AG04450 (cell line): ENCODE results near the gene SLC27A5. TPM values are rescaled to one million over a fixed set of nuclear protein-coding genes. Genes with fewer than 3 reads are reported as not detected.

Experiments used
- CTCF ChIA-PET: fragments of 300-600, 350-600 bp; formaldehyde crosslinking; extraction: SDS; loops from one replicate; lab custom pipeline; 2022; ENCODE audit warnings: antibody characterized with exemption, inconsistent platforms; lab: Charles Lee
- POLR2A ChIA-PET: fragments of 350-600 bp; formaldehyde crosslinking; extraction: SDS; loops from one replicate; lab custom pipeline; 2021; ENCODE audit warnings: antibody characterized with exemption, inconsistent platforms; lab: Yijun Ruan, JAX
- DNase-seq: peaks from one replicate; pipeline ENCODE4 v3.0.0-alpha.2; 2011; ENCODE audit warnings: low read depth, low spot score
- H3K27ac ChIP-seq: one replicate; pipeline ENCODE4 v1.5.1; 2012; ENCODE audit warnings: low read depth, low read length, control low read depth
- H3K27me3 ChIP-seq: one replicate; pipeline ENCODE4 v1.6.0; 2012; ENCODE audit warnings: low read length; ENCODE audit not compliant: control insufficient read depth, insufficient read depth
- H3K4me3 ChIP-seq: 2 replicates; pipeline ENCODE4 v1.5.1; 2011; ENCODE audit warnings: mild to moderate bottlenecking, low read depth, low read length, control low read depth
- H3K9me3 ChIP-seq: 2 replicates; pipeline ENCODE4 v1.5.1; 2012; ENCODE audit warnings: low read length; ENCODE audit not compliant: control insufficient read depth, insufficient read depth
- polyA plus RNA-seq: library from polyadenylated mRNA; depleted of rRNA; stranded (reverse); fragments of >200 nt; gene quantifications from 2 replicates; pipeline ENCODE4 v1.2.3, GENCODE V29; 2011
- TF ChIP-seq, protein P1 (sequence below): IDR thresholded peaks from 2 replicates; pipeline ENCODE4 v1.5.1; 2011; ENCODE audit warnings: low read depth, low read length, control low read depth, inconsistent platforms

The SLC27A5 gene
- polyA plus RNA-seq, 1 experiment = 7.4 TPM

DNA sequence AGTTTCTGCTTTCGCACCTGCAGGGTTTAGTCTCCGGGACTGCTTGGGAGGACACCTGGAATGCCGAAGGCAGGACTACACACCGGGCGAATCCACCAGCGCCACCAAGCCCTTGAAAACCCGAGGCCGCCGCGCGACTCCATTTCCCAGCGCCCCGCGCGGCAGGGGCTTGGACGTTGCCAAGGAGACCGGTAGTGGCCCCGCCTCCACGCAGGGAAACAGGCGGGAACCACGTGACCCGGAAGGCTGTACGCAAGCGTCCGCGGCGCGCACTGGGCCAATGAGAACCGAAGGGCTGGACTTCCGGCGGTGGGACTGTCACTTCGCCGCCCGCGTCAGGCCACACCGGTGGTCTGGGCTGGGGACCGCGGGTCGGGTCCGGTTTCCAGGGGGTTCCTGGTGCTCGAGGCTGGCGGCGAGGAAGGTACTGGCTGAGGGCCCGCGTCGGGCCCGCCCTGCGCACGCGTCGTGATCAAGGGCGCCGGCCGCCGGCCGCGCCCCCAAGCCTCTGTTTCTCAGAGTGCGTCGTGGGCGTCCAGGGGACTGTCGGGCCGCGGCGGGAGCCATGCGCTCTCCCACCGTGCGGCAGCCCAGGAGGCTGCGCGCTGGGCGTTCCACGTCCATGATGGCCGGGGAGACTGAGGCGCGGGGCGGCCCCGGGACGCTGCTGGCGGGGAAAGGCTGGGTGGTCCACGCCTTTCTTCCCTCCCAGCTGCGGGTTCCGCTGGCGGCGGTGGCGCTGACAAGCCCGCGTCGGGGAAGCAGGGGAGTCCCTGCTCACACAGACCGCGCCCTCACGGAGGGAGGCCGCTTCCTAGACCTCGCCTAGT is 44.8 kb downstream of the SLC27A5 start, which contains the start of gene ZNF324:
Gene ZNF324 (plus strand): TSS at position 321 of the 830 bp plus-strand sequence. CDS start 2,106 bp downstream, outside the sequence.
- ChIA-PET POLR2A (interaction anchor here (0.7 to 1.5 kb wide), 2 partner anchors 8 to 33 kb away, joined by 3 to 5 read pairs; partner anchors contain the start of gene ZNF446), CTCF (no interaction called here)
- peak within 1 kb of the TSS; percentile 79 for H3K4me3 ChIP-seq
- peak; percentile 79 for DNase-seq
- no peaks in the 10 kb centered on the region for H3K9me3 ChIP-seq
- H3K27me3 ChIP-seq = no peaks in the 10 kb centered on the region
- no peak within 1 kb of the TSS for H3K27ac ChIP-seq
- TF ChIP-seq, protein P1, sequence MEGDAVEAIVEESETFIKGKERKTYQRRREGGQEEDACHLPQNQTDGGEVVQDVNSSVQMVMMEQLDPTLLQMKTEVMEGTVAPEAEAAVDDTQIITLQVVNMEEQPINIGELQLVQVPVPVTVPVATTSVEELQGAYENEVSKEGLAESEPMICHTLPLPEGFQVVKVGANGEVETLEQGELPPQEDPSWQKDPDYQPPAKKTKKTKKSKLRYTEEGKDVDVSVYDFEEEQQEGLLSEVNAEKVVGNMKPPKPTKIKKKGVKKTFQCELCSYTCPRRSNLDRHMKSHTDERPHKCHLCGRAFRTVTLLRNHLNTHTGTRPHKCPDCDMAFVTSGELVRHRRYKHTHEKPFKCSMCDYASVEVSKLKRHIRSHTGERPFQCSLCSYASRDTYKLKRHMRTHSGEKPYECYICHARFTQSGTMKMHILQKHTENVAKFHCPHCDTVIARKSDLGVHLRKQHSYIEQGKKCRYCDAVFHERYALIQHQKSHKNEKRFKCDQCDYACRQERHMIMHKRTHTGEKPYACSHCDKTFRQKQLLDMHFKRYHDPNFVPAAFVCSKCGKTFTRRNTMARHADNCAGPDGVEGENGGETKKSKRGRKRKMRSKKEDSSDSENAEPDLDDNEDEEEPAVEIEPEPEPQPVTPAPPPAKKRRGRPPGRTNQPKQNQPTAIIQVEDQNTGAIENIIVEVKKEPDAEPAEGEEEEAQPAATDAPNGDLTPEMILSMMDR = no peak

DNA sequence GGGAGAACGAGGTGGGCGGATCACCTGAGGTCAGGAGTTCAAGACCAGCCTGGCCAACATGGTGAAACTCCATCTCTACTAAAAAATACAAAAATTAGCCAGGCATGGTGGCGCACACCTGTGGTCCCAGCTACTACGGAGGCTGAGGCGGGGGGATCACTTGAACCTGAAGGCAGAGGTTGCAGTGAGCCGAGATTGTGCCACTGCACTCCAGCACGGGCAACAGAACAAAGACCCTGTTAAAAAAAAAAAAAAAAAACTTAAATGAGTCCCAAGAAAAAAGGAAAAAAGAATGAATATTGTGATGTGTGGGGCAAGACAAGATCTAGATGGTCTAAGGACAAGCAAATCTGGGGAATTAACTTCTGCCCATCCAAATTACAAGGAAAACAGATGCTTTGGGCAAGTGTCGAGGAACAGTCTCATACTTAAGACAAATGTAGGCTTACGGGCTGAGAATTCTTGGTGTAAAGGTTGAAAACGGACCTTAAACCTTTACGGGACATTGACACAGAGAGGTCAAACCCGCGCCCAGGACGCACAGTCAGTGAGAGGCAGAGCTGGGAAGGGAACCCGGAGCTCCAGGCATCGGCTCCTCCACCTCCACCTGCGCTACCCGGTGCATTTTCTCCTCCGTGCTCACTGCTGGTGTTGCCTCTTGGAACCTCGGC is 45.6 kb downstream of the SLC27A5 start:
- POLR2A ChIA-PET = interaction anchor here (0.7 to 1.5 kb wide), 3 partner anchors 9 to 103 kb away, joined by 3 to 5 read pairs (median 5); partner anchors contain the start of gene ZNF446

DNA sequence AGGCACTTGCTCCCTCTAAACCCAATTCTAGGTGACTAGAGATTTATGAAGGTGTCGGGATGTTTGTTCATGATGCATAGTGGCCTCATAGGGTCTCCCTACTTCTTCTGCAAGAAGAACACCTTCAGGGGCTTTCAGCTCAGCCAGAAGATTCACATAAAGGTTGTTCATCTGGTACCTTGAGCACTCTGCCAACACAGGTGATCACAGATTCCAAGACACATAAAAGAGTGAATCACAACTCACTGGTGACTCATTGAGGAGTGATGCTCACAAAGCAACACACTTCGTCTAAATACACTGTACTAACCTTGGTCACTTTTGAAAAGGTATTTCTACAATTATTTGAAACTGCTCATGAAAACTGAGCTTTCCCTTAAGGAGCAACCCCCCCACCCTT is 51.8 kb downstream of the SLC27A5 start:
- DNase-seq = no peak
- ChIA-PET POLR2A (interaction anchor here (0.7 kb wide), 1 partner anchor 9 kb away, joined by 3 read pairs; no protein-coding TSS in a partner anchor), CTCF (interaction anchor here (1.2 kb wide), 1 partner anchor 9 kb away, joined by 3 read pairs; the partner anchor contains the start of gene ZNF324B)
- H3K27ac ChIP-seq = no peak overlapping the region
- H3K9me3 ChIP-seq = no peaks in the 10 kb centered on the region
- no peaks in the 10 kb centered on the region for H3K27me3 ChIP-seq
- TF ChIP-seq, protein P1 = no peak
- no peak overlapping the region for H3K4me3 ChIP-seq

More for the DNA sequence above, 45.6 kb downstream of the SLC27A5 start:
- TF ChIP-seq, protein P1 = no peak
- Histone ChIP-seq H3K27me3 (no peaks in the 10 kb centered on the region), H3K27ac (no peak overlapping the region), H3K9me3 (no peaks in the 10 kb centered on the region), H3K4me3 (peak overlapping the region; percentile 79)
- DNase-seq = no peak
- CTCF ChIA-PET = no interaction called here

DNA sequence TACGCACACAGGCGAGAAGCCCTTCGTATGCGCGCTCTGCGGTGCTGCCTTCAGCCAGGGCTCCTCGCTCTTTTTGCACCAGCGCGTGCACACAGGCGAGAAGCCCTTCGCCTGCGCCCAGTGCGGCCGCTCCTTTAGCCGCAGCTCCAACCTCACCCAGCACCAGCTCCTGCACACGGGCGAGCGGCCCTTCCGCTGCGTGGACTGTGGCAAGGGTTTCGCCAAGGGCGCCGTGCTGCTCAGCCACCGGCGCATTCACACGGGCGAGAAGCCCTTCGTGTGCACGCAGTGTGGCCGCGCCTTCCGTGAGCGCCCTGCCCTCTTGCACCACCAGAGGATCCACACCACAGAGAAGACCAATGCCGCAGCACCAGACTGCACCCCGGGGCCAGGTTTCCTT is 55.7 kb downstream of the SLC27A5 start:
- CTCF ChIA-PET = no interaction called here
- Histone ChIP-seq H3K27me3 (no peaks in the 10 kb centered on the region), H3K27ac (no peak overlapping the region), H3K4me3 (no peak overlapping the region), H3K9me3 (no peaks in the 10 kb centered on the region)
- DNase-seq = no peak
- POLR2A ChIA-PET = no interaction called here
- TF ChIP-seq, protein P1 = no peak
